ENCODE data around the gene ARHGAP6.

- no peak for TF ChIP-seq EZH2 (IDR thresholded peaks at IDR 0.05)
- TF ChIP-seq POLR2AphosphoS5 (IDR thresholded peaks at IDR 0.05; ENCODE audit: borderline replicate concordance, low read depth, low read length): no peak
Measured at GRCh38 chrX:11626351-11626750, 39.4 kb downstream of the ARHGAP6 start.

Measured in SK-N-MC (cell line).